ENCODE results near the gene TBC1D2. TPM values are rescaled to one million over a fixed set of nuclear protein-coding genes. Genes with fewer than 3 reads are reported as not detected.

The TBC1D2 gene
- total and polyA plus RNA-seq, 2 of the 4 experiments (the other 2 are of a cell fraction): 36.9 to 62.7 TPM

DNA sequence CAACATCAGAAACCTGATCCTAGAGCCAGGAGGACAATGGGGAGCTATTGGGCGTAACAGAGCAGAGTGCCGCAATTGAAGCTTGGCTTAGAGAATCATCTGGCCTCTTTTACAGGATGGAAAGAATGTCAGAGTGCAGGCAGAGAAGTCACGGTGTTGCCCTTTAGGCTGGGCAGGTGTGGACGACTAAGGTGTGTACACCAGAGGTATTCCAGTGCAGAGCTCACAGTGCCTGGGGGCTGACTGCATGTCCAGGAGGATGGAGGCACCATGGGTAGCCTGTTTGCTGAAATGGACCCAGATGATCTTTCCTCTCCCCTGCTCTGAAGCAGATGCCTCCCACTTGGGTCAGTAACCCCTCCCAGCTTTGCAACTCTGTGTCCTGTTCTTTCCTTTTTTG lies 48.9 kb upstream of the TBC1D2 start:
- no TSS peak for BruUV-seq (replicated peaks)
- no peak for TF ChIP-seq RAD21 (IDR thresholded peaks at IDR 0.05; ENCODE audit: low read length)
- no peak for TF ChIP-seq CEBPB (IDR thresholded peaks at IDR 0.05; ENCODE audit: low read depth, low read length)
- no peak for TF ChIP-seq USF2 (IDR thresholded peaks at IDR 0.05; ENCODE audit: low read depth, low read length)
- TF ChIP-seq RFX5 (IDR thresholded peaks at IDR 0.05; ENCODE audit: low read depth, low read length): no peak
- no peak for TF ChIP-seq POLR2A (IDR thresholded peaks at IDR 0.05; ENCODE audit: low read depth, low read length)
- no peak for TF ChIP-seq CHD1 (IDR thresholded peaks at IDR 0.05; ENCODE audit: low read depth, low read length)
- no peak for TF ChIP-seq MAZ (IDR thresholded peaks at IDR 0.05; ENCODE audit: borderline replicate concordance, low read depth, low read length)
- TF ChIP-seq BHLHE40 (IDR thresholded peaks at IDR 0.05; ENCODE audit: low read depth, low read length): no peak
- TF ChIP-seq SMC3 (IDR thresholded peaks at IDR 0.05; ENCODE audit: low read depth, low read length): no peak
- no peak for TF ChIP-seq FOS (IDR thresholded peaks at IDR 0.05; ENCODE audit: low read depth, low read length)
- no peak for TF ChIP-seq ELK1 (IDR thresholded peaks at IDR 0.05; ENCODE audit: borderline replicate concordance, low read depth, low read length)
- TF ChIP-seq RCOR1 (IDR thresholded peaks at IDR 0.05; ENCODE audit: insufficient replicate concordance, low read length): no peak
- no peak for TF ChIP-seq NFE2L2 (IDR thresholded peaks at IDR 0.05; ENCODE audit: low read depth, low read length)
- TF ChIP-seq MAFK (IDR thresholded peaks at IDR 0.05; ENCODE audit: low read depth, low read length): no peak
- TF ChIP-seq MXI1 (IDR thresholded peaks at IDR 0.05; ENCODE audit: borderline replicate concordance, low read depth, low read length): no peak
- TF ChIP-seq CTCF (conservative IDR thresholded peaks at IDR 0.05; ENCODE audit: low read depth, low read length): no peak
- Histone ChIP-seq H2AK5ac (ENCODE audit: low read depth, low read length) (no peak overlapping the region), H3K36me3 (ENCODE audit: control insufficient read depth, insufficient read depth, low read length) (peaks cover 13% of the 10 kb centered on the region), H4K5ac (ENCODE audit: low read depth, low read length) (no peak overlapping the region), H3K4me3 (ENCODE audit: insufficient read depth, low read depth, low read length) (no peak overlapping the region), H2AK9ac (replicated peaks; ENCODE audit: low read depth, low read length, poor library complexity) (no peak overlapping the region), H3K9me3 (ENCODE audit: control insufficient read depth, insufficient read depth, low read length) (no peaks in the 10 kb centered on the region), H2BK120ac (ENCODE audit: low read depth, low read length) (no peak overlapping the region), H2BK20ac (ENCODE audit: low read depth, low read length) (no peak overlapping the region), H3K4me2 (ENCODE audit: low read depth, low read length) (no peak overlapping the region), H2BK5ac (ENCODE audit: low read depth, low read length, poor library complexity, severe bottlenecking) (no peak overlapping the region), H3K4ac (ENCODE audit: low read depth, low read length) (no peak overlapping the region), H3K9me1 (ENCODE audit: insufficient read depth, low read length) (0 out of 2 replicates have a peak, but pooled peaks cover 3% of the 10 kb centered on the region), H4K8ac (ENCODE audit: low read depth in 2 of 2, low read length in 2 of 2) (no peak overlapping the region), H3K23ac (ENCODE audit: low read depth, low read length) (no peak overlapping the region), H3K27me3 (ENCODE audit: control insufficient read depth, insufficient read depth, low read length) (no peaks in the 10 kb centered on the region), H4K91ac (ENCODE audit: insufficient read depth, low read depth, low read length) (no peak overlapping the region), H2AFZ (replicated peaks; ENCODE audit: low read length, poor library complexity) (no peak overlapping the region), H4K20me1 (ENCODE audit: insufficient read depth, low read length) (no peaks in the 10 kb centered on the region), H3K18ac (ENCODE audit: low read depth, low read length) (no peak overlapping the region), H2BK15ac (ENCODE audit: low read depth, low read length) (no peak overlapping the region), H3K14ac (replicated peaks; ENCODE audit: low read depth, low read length) (no peak overlapping the region), H3K79me1 (ENCODE audit: low read depth in 1 of 2, low read length in 2 of 2) (no peaks in the 10 kb centered on the region), H3K56ac (ENCODE audit: extremely low read depth, insufficient read depth, low read length) (no peak overlapping the region), H3K4me1 (ENCODE audit: control insufficient read depth, insufficient read depth, low read length) (no peaks in the 10 kb centered on the region), H3K27ac (ENCODE audit: insufficient read depth, low read length) (no peak overlapping the region), H3K9ac (ENCODE audit: low read depth, low read length) (no peak overlapping the region)
- dilution Hi-C loops (cut with HindIII; ENCODE audit: low sequenced_read_pairs, unreplicated experiment) (no loop called here), intact Hi-C loops (cut with micrococcal nuclease) (no loop called here), in situ Hi-C loops (cut with MboI; ENCODE audit: low sequenced_read_pairs) (no loop called here)
- ATAC-seq (ENCODE audit: low read depth) (no peak), DNase-seq (no peak)
- CTCF ChIA-PET: no interaction called here
- 100% methylated on average over 2 of the region's 4 CpGs; no CpG with 5 or more reads in 1 of the 2 experiments for WGBS, 2 experiments (ENCODE audit: extremely low coverage in 2 of 2, insufficient read length in 1 of 2)
- POLR2A ChIA-PET (ENCODE audit: unreplicated experiment): no interaction called here

All from IMR-90 (cell line).